Transverse colon (tissue), 4 donors: ENCODE measurements around the gene LRCH3. TPM values are rescaled to one million over a fixed set of nuclear protein-coding genes. Genes with fewer than 3 reads are reported as not detected.
"Not testable (repeated sequence)": the region's sequence is repeated elsewhere in the genome, so short reads cannot be mapped to it uniquely, and the experiment has no call there.

Experiments
- DNase-seq: peaks from one replicate; pipeline ENCODE4 v3.0.0-alpha.2; 2019
- H3K27ac ChIP-seq, 4 donors: fragments of 200-600 bp; sonication (generic); 2 replicates each; pipeline ENCODE4 v1.5.1; 2016 to 2018; ENCODE audit warnings: inconsistent platforms in 4 of 4
- H3K27me3 ChIP-seq: fragments of 200-600 bp; sonication (generic); 2 replicates; pipeline ENCODE4 v1.5.1; 2017; ENCODE audit warnings: inconsistent platforms
- H3K36me3 ChIP-seq, 4 donors: fragments of 200-600 bp; sonication (generic); 2 replicates each; pipeline ENCODE4 v1.5.1; 2017 to 2019; ENCODE audit warnings: inconsistent platforms in 4 of 4
- H3K4me1 ChIP-seq, 4 donors: fragments of 200-600 bp; sonication (generic); 2 replicates each; pipeline ENCODE4 v1.5.1; 2017 to 2020; ENCODE audit warnings: inconsistent platforms in 4 of 4
- H3K4me3 ChIP-seq, 4 donors: fragments of 200-600 bp; sonication (generic); 1 replicate in 1 of 4; 2 replicates in 3 of 4; pipeline versions ENCODE4 v1.5.1 to v1.6.1; 2017 to 2019; ENCODE audit warnings: inconsistent platforms in 4 of 4
- H3K9me3 ChIP-seq, 2 donors: fragments of 200-600 bp; sonication (generic); 2 replicates each; pipeline ENCODE4 v1.5.1; 2017 to 2019; ENCODE audit warnings: inconsistent platforms in 2 of 2
- EP300 ChIP-seq: sonication (generic); formaldehyde crosslinking; IDR thresholded peaks from one replicate; pipeline ENCODE4 v1.6.1; 2017; ENCODE audit warnings: antibody characterized with exemption, low read depth
- POLR2A ChIP-seq: fragments of 450-650 bp; IDR thresholded peaks from one replicate; pipeline ENCODE4 v1.6.1; 2016; ENCODE audit warnings: antibody characterized with exemption, mild to moderate bottlenecking, moderate library complexity
- POLR2AphosphoS5 ChIP-seq, 3 donors: sonication (generic); formaldehyde crosslinking; IDR thresholded peaks; one replicate each; pipeline ENCODE4 v1.6.1; 2016; ENCODE audit warnings: antibody characterized with exemption in 3 of 3
- WGBS, 2 donors: methylation state at CpG; one replicate each; pipeline ENCODE4 v1.1.5; 2018; ENCODE audit warnings: low coverage in 1 of 2; 5-methylcytosine and 5-hydroxymethylcytosine counted together
- in situ Hi-C, 4 donors: fragments of 200-750 bp; cut with MboI; loops; one replicate each; pipeline versions ENCODE4 v1.15.0 to v1.15.1; 2017; ENCODE audit warnings: low sequenced_read_pairs in 3 of 4, low pct_ligation_motif_present in 1 of 4, low pct_unique_long_range_greater_than_20kb in 1 of 4
- intact Hi-C: fragments of 100-400 bp; cut with DNase I; formaldehyde crosslinking; loops from one replicate; pipeline ENCODE4 v1.15.1; 2023; ENCODE audit warnings: low total_unique reads
- total RNA-seq, 4 donors: library from RNA; depleted of rRNA; stranded (reverse); fragments of >200 nt; gene quantifications; one replicate each; pipeline ENCODE4 v1.1.0, GENCODE V29; 2016
- TF ChIP-seq, protein P1 (sequence below), 5 experiments: fragments of 200-600 bp in 3 of 5; fragments of 450-650 bp in 2 of 5; sonication (generic) in 3 of 5; IDR thresholded peaks; 1 replicate in 2 of 5; 2 replicates in 3 of 5; pipeline ENCODE4 v1.5.1; 2016 to 2017; ENCODE audit warnings: antibody characterized with exemption in 5 of 5, inconsistent platforms in 3 of 5, mild to moderate bottlenecking in 2 of 5, moderate library complexity in 1 of 5

The LRCH3 gene
- total RNA-seq, 4 donors from 2014 or later: 36.0 to 122 (median 51.2) TPM

DNA sequence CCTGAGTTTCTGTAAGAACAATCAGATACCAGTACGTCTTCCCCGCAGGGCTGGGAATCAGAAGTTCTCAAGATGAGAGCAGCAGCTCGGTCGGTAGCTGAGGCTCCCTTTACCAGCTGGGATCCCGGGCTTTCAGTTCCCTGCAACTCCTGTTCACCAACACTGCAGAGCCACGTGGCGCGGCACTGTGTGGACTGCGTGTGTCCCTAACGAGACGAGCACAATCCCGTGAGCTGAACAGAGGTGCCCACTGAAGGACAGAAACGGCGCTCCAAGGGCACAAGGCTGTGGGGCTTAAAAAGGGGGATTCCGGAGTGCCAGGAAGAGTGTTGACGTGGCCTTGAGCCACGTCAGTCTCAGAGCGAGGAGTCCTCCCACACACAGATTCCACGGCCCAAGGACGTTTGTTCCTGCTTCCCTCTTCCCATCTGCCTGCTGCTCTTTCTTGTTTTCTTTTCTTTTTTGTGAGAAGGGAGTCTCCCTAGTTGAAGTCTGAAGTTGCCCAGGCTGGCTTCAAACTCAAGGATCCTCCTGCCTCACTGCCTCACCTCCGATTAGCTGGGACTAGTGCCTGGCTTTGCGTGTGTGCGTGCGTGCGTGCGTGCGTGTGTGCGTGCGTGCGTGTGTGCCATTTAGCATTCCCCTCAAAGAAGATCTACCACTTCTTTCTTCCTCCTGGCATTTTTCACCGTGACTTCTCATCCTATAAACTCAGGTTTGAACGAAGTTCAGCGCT, 121.9 kb downstream of the LRCH3 start:
- Histone ChIP-seq H3K4me1 (no peaks in the 10 kb centered on the region), H3K27ac (no peak overlapping the region), H3K36me3 (no peaks in the 10 kb centered on the region), H3K9me3 (no peaks in the 10 kb centered on the region), H3K4me3 (no peak overlapping the region), H3K27me3 (no peaks in the 10 kb centered on the region)
- DNase-seq: peak; percentile 8
- in situ Hi-C loops (no loop called here), intact Hi-C loops (no loop called here)
- WGBS, 2 donors: 78 to 89% methylated on average over 8 to 33 of the region's 33 CpGs
- TF ChIP-seq, protein P1, sequence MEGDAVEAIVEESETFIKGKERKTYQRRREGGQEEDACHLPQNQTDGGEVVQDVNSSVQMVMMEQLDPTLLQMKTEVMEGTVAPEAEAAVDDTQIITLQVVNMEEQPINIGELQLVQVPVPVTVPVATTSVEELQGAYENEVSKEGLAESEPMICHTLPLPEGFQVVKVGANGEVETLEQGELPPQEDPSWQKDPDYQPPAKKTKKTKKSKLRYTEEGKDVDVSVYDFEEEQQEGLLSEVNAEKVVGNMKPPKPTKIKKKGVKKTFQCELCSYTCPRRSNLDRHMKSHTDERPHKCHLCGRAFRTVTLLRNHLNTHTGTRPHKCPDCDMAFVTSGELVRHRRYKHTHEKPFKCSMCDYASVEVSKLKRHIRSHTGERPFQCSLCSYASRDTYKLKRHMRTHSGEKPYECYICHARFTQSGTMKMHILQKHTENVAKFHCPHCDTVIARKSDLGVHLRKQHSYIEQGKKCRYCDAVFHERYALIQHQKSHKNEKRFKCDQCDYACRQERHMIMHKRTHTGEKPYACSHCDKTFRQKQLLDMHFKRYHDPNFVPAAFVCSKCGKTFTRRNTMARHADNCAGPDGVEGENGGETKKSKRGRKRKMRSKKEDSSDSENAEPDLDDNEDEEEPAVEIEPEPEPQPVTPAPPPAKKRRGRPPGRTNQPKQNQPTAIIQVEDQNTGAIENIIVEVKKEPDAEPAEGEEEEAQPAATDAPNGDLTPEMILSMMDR (IDR thresholded peaks at IDR 0.05): no peak
- TF ChIP-seq POLR2A (no peak), EP300 (no peak), POLR2AphosphoS5 (IDR thresholded peaks at IDR 0.05) (no peak)

- intact Hi-C loops (no loop called here), in situ Hi-C loops (no loop called here)
- Histone ChIP-seq H3K27ac (no peak overlapping the region), H3K27me3 (no peaks in the 10 kb centered on the region), H3K9me3 (no peaks in the 10 kb centered on the region), H3K4me3 (no peak overlapping the region), H3K36me3 (no peaks in the 10 kb centered on the region), H3K4me1 (no peaks in the 10 kb centered on the region)
- no peak for DNase-seq
- TF ChIP-seq POLR2AphosphoS5 (IDR thresholded peaks at IDR 0.05) (no peak), POLR2A (no peak), EP300 (no peak)
- TF ChIP-seq, protein P1 (IDR thresholded peaks at IDR 0.05): no peak
- WGBS, 2 donors: 77 to 85% methylated on average over 11 to 12 of the region's 12 CpGs
These were observed 122.8 kb downstream of the LRCH3 start for GRCh38 chr3:197913641-197914380.

GRCh38 chr3:197921429-197922275, 130.6 kb downstream of the LRCH3 start:
- H3K4me3 ChIP-seq, H3K27ac ChIP-seq, DNase-seq, H3K4me1 ChIP-seq, H3K9me3 ChIP-seq, H3K27me3 ChIP-seq, intact Hi-C loops, in situ Hi-C loops, H3K36me3 ChIP-seq: not testable (repeated sequence)
- WGBS, 2 donors: 60 to 74% methylated on average over 6 to 24 of the region's 24 CpGs

GRCh38 chr3:197926418-197926817, 135.4 kb downstream of the LRCH3 start:
- Histone ChIP-seq H3K4me1 (no peaks in the 10 kb centered on the region), H3K36me3 (no peaks in the 10 kb centered on the region), H3K27me3 (no peaks in the 10 kb centered on the region), H3K27ac (no peak overlapping the region), H3K4me3 (no peak overlapping the region), H3K9me3 (no peaks in the 10 kb centered on the region)
- no peak for DNase-seq
- 85 to 96% methylated on average over 4 to 7 of the region's 7 CpGs for WGBS, 2 donors
- in situ Hi-C loops (no loop called here), intact Hi-C loops (no loop called here)
- TF ChIP-seq POLR2A: no peak
- TF ChIP-seq EP300: no peak
- TF ChIP-seq, protein P1 (IDR thresholded peaks at IDR 0.05): no peak

- H3K36me3 ChIP-seq, H3K9me3 ChIP-seq, H3K27me3 ChIP-seq, intact Hi-C loops, in situ Hi-C loops, H3K27ac ChIP-seq, H3K4me1 ChIP-seq, DNase-seq, H3K4me3 ChIP-seq: not testable (repeated sequence)
- 90 to 95% methylated on average over 2 to 3 of the region's 3 CpGs for WGBS, 2 donors
These were observed 136.5 kb downstream of the LRCH3 start for GRCh38 chr3:197927578-197927977.
